RWPE1 (cell line): ENCODE measurements around the gene ALDOA.

Experiments
- CTCF ChIA-PET: fragments of 350-600 bp; sonication (Branson Sonifier 250); formaldehyde crosslinking; extraction: SDS; loops from one replicate; lab custom pipeline; 2021; lab: Yijun Ruan, JAX
- POLR2A ChIA-PET: fragments of 400-600 bp; formaldehyde crosslinking; extraction: SDS; loops from one replicate; lab custom pipeline; 2020; ENCODE audit warnings: antibody characterized with exemption; ENCODE audit not compliant: low non-redundant PET; lab: Yijun Ruan, JAX
- DNase-seq: peaks from one replicate; pipeline ENCODE4 v3.0.0; 2012; ENCODE audit warnings: low spot score
- H3K27ac ChIP-seq: fragments of 450-650 bp; 2 replicates; pipeline ENCODE4 v1.5.1; 2017
- CTCF ChIP-seq: fragments of 450-650 bp; conservative IDR thresholded peaks from 2 replicates; pipeline ENCODE4 v1.5.1; 2017; ENCODE audit warnings: low read depth, mild to moderate bottlenecking

ALDOA gene

DNA sequence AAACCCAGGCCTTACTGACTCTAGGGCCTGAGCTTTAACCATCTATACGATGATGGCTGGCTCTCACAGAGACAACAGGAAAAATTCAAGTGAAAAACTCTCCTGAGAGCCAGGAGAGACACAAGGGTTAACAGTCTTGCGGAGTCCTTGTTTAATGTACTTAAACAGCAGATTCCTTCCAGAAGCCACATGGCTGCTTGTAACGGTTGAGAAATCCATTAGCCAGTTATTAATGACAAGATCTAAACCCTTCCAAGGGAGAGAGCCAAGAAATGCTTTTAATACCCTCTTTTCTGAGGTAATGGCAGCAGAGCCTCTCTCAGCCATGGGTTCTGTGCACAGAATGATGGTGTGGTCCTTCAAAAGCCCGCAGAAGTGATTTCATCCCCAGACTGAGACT is 5.2 kb upstream of the ALDOA start:
- TF ChIP-seq CTCF, result no peak
- ChIA-PET CTCF (interaction anchor here (0.8 kb wide), 1 partner anchor 28 kb away, joined by 3 read pairs; no protein-coding TSS in a partner anchor), POLR2A (no interaction called here)
- no peak for DNase-seq
- H3K27ac ChIP-seq, result peak overlapping the region; percentile 34

DNA sequence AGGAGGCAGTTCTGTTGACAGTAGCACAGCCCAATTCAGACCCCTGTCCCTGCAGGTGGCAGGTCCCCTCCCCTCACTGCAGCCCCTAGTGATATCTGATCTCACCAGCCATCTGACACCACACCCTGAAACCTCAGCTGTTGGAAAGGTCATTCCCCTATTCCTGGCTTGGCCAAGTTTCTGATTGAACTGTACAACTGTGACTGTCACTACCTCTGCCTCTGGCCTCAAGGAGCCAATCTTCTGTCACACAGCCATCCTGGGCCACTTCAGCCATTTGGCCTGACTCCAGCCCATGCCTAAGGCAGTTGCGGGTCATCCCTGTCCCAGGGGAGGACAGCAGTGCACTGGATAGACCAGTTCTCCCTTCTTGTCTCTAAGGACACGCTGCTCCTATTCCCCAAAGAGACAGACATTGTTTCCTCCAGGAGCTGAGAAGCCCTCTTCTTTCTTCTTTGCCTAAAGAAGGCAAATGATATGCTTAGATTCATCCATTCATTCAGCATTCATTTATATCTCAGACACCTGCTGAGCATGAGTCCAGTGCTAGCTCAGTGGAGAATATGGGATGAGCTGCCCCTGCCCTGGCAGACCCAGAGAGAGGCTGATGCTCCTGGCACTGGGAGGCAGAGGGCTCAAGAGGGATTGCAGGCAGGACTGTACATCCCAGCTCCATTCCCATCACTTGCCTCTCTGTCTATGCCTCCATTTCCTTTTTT is 4.6 kb upstream of the ALDOA start:
- POLR2A ChIA-PET, result interaction anchor here (0.6 kb wide), 1 partner anchor 587 kb away, joined by 3 read pairs; no protein-coding TSS in a partner anchor
- no peak for TF ChIP-seq CTCF
- CTCF ChIA-PET, result interaction anchor here (0.6 to 0.8 kb wide), 2 partner anchors 28 to 210 kb away, joined by 3 read pairs; no protein-coding TSS in a partner anchor
- peak overlapping the region; percentile 34 for H3K27ac ChIP-seq
- no peak for DNase-seq

DNA sequence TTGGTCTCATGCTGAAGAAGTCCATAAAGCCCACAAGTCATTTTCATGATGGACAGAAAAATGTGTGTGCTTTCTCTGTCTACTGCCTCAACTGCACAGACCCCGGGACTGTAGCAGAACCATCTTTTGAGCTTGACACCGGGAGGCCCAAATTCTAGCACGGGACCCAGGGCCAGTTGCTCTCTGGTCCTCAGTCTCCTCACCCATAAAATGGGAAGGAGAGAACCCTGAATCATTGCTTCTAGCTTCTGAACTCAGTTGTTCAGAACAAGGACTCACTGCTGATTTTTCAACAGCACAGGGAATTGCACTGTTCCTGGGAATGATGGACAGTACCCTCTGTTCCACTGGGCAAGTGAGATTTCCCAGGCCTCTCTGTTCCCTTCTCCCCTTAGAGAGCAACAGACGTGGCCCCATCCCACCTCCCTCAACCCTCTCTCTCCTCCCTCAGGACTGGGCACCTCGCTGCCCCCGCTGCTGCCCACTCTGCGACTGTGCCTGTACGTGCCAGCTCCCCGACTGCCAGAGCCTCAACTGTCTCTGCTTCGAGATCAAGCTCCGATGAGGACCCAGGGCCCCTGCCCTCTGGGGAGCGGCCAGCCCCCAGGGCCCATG is 2.2 kb upstream of the ALDOA start:
- ChIA-PET CTCF (interaction anchor here (0.6 to 0.7 kb wide), 2 partner anchors 8 to 110 kb away, joined by 3 to 5 read pairs; no protein-coding TSS in a partner anchor), POLR2A (no interaction called here)
- no peak for TF ChIP-seq CTCF
- peak overlapping the region; percentile 99 for H3K27ac ChIP-seq
- DNase-seq, result no peak

- POLR2A ChIA-PET, result interaction anchor here (0.9 kb wide), 1 partner anchor 9 kb away, joined by 5 read pairs; no protein-coding TSS in a partner anchor
- DNase-seq, result no peak
- peak overlapping the region; percentile 99 for H3K27ac ChIP-seq
- CTCF ChIA-PET, result interaction anchor here (0.6 to 1.4 kb wide), 5 partner anchors 9 to 1861 kb away, joined by 3 to 5 read pairs (median 3); no protein-coding TSS in a partner anchor
- peak; percentile 37 for TF ChIP-seq CTCF
Observed at GRCh38 chr16:30063893-30064728, 1.4 kb upstream of the ALDOA start.

DNA sequence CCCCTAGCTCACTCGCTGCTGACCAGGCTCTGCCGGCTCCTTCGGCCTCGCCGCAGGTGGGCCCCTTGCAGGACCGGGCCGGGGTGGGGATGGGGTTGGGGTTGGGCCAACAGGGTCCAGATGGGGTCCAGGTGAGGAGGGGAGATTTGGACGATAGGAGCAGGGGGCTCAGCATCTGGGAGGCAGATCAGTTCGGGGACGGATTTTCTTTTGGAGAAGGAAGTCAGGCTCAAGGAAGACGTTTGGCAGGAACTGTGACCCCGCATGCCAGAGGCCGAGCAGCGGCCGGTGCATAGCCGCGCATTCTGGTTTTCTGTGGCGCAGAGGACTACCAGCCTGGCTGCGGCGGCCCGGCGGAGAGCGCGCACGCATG is 845 bp upstream of the ALDOA start:
- CTCF ChIA-PET, result interaction anchor here (0.6 to 1.4 kb wide), 5 partner anchors 9 to 1861 kb away, joined by 3 to 4 read pairs (median 3); no protein-coding TSS in a partner anchor
- peak overlapping the region; percentile 99 for H3K27ac ChIP-seq
- no peak for TF ChIP-seq CTCF
- POLR2A ChIA-PET, result interaction anchor here (0.9 kb wide), 1 partner anchor 10 kb away, joined by 5 read pairs; no protein-coding TSS in a partner anchor
- no peak for DNase-seq
